T-helper 2 cell treated with Interferon-gamma antibody and Interleukin-4, amounts not matched to agents 100 ng/mL and 5 ng/mL, for 36 hours (primary cell): ENCODE data around the gene KRTAP3-1. TPM values are rescaled to one million over a fixed set of nuclear protein-coding genes. Genes with fewer than 3 reads are reported as not detected.
"Not testable (repeated sequence)": the region's sequence is repeated elsewhere in the genome, so short reads cannot be mapped to it uniquely, and the experiment has no call there.

ENCODE experiments used
- intact Hi-C: fragments of 100-400 bp; cut with micrococcal nuclease; formaldehyde crosslinking; loops from one replicate; pipeline ENCODE4 v1.15.1; 2023
- total RNA-seq: library from RNA; stranded (reverse); gene quantifications from 2 replicates; pipeline ENCODE4 v1.2.3, GENCODE V29; 2022

KRTAP3-1 gene
- total RNA-seq, 1 donor from 2014 or later, result not detected

DNA sequence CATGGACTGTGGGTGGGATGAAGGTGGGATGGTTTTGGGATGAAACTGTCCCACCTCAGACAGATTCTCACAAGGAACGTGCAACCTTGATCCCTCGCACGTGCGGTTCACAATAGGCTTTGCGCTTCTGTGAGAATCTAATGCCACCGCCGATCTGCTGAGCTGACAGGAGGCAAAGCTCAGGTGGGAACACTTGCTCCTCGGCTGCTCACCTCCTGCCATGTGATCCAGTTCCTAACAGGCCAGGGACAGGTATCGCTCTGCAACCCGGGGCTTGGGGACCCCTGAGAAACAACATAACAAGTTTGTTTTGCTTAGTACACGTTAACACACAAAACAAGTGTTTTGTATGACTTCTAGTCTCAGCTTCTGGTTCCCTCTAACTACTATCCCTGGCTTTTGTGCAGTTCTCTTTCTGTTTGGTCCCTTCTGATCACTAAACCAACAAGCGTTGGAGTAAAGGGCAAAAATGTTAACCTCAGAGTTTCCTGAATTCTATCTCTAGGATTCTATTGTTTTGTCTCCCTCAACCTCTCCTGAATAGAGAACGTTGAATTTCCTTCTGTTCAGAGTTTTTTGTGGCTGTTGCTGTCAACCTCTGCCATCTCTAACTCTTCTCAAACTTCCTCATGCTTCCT, 7.8 kb upstream of the KRTAP3-1 start:
- intact Hi-C loops, result no loop called here

DNA sequence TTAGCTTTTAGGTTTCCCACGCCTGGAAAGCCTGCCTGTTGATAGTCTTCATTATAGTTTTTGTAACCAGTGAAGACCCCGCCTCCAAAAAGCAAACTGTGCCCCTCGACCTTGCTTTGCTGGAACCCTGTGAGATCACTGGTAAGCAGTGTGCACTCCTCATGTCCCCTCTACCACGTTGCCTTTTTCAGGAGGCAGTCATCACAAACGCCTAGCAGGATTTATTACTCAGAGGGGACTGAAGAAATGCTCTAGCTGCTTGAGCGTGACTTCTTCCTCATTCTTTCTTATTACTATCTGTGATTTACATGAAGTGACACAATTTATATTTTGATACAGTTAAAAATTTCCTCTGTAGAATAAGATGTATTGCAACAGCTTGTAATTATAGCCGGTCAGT, 6.5 kb upstream of the KRTAP3-1 start:
- intact Hi-C loops, result no loop called here

DNA sequence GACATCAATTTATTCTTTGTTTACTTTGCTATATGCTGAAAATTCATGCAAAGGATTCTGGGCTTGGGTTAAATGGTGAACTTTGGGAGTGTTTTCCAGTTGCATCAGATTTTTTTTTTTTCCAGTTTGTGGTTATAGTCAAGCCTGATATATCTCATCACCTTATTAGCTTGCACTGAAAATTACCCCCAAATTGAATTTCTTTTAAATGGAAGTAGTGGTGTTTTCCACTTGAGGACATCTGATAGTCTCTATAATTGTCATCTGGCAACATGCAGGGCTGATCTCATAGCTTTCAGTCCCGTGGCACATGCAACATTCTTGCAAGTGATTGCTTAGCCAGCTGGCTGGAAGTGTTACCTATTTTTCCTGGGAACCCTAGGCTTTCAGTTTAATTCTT, 4.7 kb upstream of the KRTAP3-1 start:
- intact Hi-C loops, result no loop called here

DNA sequence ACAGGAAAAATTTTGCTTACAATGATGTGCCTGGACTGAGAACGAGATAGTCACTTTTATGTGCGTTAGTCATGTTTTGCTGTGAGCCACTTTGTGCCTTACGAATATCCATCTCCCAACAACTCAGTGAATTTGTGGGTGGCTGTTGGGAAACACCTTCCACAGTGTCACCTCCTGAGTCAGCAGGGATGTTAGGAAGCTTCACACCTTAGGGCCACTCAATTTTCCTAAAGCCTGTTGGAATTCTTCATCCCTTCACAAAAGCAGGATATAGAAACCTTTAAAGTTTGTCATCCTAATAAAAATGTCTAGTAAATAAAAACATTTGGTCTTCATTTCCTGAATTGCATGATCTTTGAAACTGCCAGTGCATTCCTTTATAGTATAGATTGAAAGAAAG, 4.3 kb upstream of the KRTAP3-1 start:
- intact Hi-C loops, result no loop called here

DNA sequence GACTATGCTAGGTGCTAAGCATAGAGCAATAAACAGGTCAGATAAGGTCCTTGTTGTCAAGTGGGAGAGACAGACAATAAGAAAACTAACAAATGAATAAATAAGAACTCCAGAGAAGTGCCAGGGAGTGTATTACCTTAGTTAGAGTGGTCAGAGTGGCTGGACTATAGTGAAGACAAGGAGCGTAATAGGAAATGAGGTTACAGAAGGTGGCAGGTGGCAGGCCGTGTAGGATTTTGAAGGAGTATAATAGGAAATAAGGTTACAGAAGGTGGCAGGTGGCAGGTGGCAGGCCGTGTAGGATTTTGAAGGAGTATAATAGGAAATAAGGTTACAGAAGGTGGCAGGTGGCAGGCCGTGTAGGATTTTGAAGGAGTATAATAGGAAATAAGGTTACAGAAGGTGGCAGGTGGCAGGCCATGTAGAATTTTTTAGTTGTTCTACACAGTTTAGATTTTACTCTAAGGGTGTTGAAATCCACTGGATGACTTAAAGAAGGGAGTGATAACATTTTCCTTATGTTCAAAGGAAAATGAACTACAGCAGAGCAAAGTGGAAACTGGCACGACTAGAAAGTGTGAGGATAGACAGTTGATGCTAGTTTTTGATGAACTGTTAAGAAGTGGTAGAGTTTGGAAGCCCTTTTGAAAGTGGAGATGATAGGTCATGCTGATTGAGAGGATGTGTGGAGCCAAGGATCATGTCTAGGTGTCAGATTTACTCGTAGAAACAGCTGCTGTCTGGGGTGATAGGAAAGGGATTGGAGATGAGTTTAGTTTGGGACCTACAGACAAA, 3.6 kb upstream of the KRTAP3-1 start:
- intact Hi-C loops, result no loop called here

DNA sequence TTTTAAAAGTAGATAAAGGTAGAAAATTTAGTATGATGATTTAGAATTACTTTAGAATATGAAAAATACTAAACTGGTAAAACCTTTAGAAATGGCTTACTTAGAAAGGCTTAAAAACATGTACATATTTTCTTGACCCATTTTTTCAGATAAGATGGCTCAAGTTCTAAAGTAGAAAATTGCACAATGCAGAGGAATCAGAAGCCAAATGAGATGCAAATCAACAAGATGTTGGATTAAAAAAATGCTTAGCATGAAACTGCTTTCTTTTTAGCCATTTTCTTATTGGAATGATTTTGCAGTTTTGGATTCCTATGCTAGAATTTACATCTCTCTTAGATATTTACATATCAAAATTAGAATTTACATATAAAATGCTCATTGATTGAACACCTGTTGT, 1.5 kb upstream of the KRTAP3-1 start:
- intact Hi-C loops, result no loop called here

DNA sequence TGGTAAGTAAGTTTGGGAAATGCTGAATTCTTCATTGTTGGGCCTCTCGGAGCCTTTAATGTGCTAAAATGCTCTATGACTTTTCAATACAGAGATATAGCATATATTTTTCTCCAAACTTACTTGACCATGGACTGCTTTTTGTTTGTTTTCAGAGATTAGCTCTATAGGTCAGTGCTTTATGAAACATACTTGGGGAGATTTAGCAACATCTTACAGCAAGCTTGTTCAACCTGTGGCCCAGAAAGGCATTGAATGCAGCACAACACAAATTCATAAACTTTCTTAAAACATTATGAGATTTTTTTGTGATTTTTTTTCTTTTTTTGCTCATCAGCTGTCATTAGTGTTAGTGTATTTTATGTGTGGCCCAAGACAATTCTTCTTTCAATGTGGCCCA, 1.0 kb upstream of the KRTAP3-1 start:
- intact Hi-C loops, result no loop called here

DNA sequence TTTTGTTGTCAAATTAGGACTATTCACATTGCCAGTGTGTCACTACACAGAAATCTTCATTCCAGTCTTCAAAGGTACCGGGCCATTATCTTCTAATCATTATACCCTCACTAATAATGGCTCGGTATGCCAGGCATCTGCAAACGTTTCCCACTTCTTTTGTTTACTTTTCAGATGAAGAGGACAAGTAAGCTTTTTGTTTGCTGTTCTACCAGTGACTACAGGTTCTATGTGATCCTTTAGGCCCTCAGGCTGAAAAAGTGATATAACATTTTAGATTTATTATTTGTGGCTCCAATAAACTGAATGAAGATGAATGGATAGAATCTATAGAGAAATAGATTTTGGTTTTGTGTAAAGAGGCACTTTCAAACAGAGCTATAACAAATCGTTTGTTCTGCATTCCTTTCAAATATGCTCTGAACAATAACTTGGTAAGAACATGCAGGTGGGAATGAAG, 403 bp upstream of the KRTAP3-1 start:
- intact Hi-C loops, result no loop called here

DNA sequence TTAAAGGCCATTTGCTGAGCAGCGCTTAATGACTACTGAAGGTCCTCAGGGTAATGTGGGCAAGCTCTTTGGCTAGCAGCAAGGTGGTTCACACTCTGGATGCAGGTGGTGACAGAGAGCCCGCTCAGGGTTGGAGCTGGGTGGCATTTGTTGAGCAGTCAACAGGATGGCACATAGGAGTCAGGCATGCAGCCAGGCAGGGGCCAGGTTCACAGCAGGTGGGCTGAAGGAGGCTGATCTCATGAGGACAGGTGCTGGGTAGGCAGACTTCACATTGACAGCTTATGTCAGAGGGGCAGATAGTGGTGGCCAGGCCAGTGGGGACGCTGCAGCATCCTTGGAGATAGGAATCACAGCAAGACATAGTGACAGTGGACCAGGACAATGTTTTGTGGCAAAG, 4.5 kb downstream of the KRTAP3-1 start:
- intact Hi-C loops, result no loop called here

DNA sequence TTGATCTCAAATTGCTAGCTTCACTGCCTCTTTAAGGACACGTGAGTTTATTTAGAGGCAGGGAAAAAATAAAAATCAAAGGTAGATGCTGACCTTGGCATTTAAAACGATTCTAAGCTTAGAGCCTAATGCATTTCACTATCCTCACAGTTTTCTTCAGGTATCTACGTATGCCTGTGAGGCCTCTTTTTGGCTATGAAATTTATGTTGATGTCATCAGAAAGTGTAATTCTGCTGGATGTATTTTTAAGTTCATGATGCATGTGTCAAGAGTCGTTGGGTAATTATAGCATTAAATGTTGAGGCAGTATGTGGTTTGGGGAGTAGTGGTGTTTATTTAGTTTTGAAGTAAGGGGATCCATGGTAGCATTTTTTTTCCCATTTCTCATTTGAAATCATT, 5.0 kb downstream of the KRTAP3-1 start:
- intact Hi-C loops, result no loop called here

DNA sequence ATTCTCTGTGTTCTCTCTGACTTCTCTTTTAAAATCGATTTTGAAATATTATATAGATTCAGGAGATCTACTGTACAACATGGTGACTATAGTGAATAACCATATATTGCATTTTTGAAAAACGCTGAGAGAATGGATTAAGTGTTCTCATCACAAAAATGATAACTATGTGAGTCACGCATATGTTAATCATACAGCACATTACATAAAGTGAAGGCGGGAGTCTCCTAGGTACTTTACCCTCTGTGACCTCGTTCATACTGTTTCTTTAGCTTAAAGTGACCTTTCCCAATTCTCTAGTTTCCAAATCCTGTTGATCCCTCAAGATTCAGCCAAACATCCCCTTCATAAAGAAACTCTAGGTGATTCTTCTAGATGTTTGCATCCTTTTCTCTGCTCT, 6.1 kb downstream of the KRTAP3-1 start:
- intact Hi-C loops, result no loop called here

DNA sequence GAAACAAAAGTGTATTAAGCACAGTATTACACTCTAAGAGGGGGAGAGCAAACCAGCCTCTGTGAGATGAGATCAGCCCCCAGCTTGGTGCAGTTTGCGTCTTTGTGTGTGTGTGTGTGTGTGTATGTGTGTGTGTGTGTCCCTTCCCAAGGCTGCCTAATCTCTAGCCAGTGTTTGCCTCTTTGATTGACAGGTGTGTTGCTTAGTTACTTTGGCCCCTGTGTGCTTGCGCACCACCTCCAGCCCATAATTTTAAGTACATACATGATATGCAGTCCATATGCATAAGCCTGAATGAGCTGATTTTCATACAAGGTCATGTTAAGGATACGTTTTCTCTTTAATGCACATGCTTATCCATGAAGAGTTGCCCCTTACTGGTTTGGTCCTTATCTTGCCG, 7.1 kb downstream of the KRTAP3-1 start:
- intact Hi-C loops, result no loop called here

DNA sequence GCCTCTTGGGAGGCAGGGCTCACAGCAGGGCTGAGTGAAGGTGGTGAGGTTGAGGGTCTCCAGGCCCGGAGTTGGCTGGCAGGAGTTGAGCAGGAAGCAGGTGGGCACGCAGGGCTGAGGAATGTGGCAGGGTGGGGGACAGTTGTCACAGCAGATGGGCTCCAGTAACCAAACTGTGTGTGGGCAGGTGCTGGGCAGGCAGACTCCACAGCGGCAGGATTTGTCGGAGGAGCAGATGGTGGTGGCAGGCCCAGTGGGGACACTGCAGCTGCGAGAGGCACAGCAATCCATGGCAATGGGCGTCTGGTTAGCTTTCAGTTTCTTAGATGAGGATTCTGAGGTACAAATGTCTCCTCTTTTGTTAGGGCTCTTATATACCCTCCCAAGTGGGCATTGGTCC, 9.4 kb downstream of the KRTAP3-1 start, which contains the start of gene KRTAP3-2:
Gene KRTAP3-2, minus strand, starts transcription at position 344 of the 400 bp plus-strand sequence. Its CDS starts 53 bp downstream, at position 291.
- intact Hi-C loops, result not testable (repeated sequence)

DNA sequence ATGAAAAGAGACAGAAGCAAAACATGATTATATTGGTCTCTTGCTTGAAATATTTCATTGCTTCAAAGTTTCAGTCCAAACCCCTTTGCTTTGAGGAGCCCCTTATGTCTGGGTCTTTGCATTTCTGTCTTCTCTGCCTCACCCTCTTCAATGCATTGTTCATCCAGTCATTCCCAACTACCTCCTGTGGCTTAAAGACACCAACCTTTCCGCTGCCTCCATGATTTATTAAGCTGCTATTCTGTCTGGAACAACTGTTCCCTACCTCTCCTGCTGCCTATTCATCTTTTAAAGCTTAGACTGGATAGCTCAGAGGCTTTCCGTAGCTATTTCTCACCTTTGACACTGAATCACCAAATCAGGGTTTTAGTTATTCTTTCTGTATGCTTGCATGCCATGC, 11.6 kb downstream of the KRTAP3-1 start:
- intact Hi-C loops, result no loop called here

DNA sequence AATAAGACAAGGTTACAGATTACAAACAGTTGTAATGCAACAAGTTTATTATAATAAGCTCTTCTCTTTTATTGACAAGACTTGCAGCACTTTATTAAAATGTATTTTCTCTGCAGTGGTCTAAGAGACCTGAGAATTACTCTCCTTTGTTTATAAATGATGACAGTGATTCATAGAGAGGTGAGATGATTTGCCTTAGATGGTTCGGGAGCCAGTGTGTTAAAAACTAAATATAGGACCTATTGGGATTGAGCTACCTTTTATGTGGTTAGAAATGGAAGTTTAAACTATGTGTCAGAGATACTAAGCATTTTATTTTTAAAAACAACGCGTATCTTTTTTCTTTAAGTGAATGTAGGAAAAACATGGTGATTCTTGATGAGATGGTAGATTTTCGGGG, 12.1 kb downstream of the KRTAP3-1 start:
- intact Hi-C loops, result no loop called here

DNA sequence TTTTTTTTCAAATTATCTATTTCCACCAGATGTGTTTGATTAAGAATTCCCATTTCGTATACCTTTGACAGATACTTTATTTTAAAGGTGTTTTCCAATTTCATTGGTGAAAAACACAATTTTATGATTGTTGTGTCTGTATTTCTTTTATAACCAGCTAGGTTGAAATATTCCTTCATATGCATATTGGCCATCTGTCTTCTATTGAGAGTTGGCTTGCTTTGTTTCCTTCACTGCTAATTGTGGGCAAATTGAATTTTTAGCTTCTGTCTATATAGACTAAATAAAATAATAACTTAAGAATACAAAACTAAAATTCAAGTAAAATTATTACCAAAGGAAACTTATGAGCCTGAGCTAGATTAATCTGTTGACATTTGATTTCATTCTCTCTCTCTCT, 13.8 kb downstream of the KRTAP3-1 start:
- intact Hi-C loops, result no loop called here

DNA sequence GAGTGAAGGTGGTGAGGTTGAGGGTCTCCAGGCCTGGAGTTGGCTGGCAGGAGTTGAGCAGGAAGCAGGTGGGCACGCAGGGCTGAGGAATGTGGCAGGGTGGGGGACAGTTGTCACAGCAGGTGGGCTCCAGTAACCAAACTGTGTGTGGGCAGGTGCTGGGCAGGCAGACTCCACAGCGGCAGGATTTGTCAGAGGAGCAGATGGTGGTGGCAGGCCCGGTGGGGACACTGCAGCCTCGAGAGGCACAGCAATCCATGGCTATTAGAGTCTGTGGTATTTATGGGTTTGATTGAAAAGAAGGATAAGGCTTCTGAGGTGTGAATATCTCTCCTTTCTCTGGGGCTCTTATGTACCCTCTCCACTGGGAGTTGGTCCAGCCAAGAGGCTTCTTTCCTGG, 15.1 kb downstream of the KRTAP3-1 start, which contains the start of gene KRTAP3-3:
Gene KRTAP3-3, minus strand, starts transcription at position 326 of the 400 bp plus-strand sequence. Its CDS starts 67 bp downstream, at position 259.
- intact Hi-C loops, result no loop called here

DNA sequence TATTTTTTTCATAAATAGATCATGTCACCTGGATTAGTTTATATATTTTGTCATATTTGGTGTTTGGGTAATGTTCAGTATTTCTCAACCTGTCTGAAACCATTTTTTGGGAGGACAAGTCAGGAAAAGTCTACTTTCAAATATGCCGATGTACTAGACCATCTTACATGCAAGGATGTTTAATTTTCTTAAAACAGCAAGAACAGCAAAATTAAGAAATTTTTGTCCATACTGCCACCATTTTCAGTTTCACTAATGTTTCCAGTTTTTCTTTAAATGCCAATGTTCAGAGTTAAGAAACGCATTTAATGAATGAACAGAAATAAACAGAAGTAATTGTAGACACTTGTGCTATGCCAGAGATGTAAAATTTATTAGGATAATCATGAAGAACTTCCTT, 15.8 kb downstream of the KRTAP3-1 start:
- intact Hi-C loops, result no loop called here

DNA sequence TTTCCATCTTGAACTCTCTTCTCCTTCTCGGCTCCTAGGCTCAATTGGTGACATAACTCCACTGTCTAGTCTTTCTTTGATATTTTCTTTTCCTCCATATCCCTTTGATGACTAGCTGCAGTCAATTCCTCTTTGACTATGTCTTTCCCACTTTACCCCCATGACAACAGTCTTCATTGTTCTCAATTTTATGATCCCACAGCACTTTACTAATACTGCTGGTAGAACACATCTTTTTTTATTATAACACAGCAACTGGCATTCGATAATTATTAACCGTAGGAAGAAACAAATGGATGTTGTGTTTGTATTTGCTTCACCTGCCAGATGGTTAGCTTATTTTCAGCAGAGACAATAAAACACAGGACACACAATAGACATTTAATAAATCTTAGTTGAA, 16.3 kb downstream of the KRTAP3-1 start:
- intact Hi-C loops, result no loop called here

DNA sequence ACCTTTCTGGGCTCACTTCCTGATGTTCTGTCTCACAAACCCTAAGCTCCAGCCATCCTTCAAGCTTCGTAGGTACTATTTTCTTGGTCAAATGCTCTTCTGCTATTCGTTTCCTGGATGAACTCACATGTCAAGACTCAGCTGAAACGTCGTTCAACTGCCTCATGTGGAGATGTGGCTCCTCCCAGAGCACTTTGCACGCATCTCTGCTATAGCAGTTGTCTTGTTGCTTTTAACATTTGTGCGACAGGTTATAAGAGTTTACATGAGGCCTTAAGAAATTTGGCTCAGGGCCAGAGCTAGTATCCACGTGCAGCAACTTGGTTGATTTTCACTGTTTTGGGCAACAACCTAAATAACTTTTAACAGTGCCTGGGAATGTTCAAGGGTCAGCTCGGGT, 22.0 kb downstream of the KRTAP3-1 start:
- intact Hi-C loops, result no loop called here

DNA sequence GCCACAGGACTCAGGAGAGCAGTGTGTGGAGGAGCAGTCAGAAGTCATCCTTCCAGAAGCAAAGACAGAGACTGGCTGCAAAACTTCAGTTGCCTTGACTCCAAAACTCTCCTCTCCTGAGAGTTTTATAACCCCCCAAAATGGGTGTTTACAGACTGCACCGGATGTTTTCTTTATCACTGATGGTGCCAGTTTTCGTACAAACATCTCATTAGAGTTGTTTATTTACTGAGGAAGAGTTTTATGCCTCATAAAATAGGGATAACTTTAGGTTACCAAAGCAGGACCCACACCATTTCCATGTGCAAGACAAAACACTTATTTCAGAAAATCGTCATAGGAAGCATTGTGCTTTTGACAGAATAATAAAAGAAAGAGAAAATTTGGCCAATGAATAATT, 24.7 kb downstream of the KRTAP3-1 start, which contains the start of gene KRT40:
Gene KRT40, minus strand, starts transcription at position 101 of the 400 bp plus-strand sequence. Its CDS starts 53 bp downstream, at position 48.
- intact Hi-C loops, result no loop called here

DNA sequence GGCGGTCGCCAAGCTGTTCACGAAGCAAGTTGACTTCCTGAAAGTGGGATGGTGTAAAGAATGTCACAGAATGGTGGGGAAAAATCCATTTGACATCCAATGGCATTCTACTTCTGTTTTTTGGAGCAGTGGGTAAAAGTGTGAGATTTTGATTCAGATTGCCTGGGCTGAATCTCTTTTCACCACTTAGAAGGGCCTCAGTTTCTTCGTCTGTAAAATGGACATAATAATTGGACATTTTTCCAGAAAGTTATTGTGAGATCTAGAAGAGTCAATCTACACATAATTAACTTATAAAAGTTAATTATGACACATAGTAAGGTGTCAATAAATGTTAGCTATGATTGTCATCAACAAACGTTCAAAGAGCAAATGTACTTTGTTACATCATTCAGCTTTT, 27.8 kb downstream of the KRTAP3-1 start:
- intact Hi-C loops, result no loop called here

DNA sequence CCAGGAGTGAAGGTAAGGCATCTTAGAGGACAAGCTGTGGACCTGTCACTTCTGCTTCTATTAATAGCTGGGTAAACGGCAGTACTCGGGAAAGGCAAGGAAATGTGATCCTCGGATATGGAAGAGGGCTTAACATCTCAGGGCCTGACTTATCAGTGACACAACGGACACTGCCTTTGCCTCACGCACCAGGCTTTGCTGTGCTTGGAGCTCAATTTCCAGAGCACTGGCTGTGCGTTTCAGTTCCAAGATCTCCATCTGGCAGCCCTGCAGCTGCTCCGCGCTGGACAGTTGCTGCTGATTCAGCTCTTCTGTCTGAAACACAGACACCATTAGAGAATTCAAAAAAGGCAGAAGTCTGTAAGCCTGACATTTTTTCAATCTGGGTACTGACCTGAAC, 28.3 kb downstream of the KRTAP3-1 start:
- intact Hi-C loops, result no loop called here
